Karpas-422 (cell line): Measurements from ENCODE around the gene LMAN1L. TPM values are rescaled to one million over a fixed set of nuclear protein-coding genes. Genes with fewer than 3 reads are reported as not detected.

Source experiments
- DNase-seq: peaks from one replicate; pipeline ENCODE4 v3.0.0-alpha.2; 2015
- H2AFZ ChIP-seq: fragments of 200-600 bp; sonication (generic); 2 replicates; pipeline ENCODE4 v1.6.1; 2014; ENCODE audit warnings: antibody characterized with exemption, low read length, mixed read lengths
- H3K27ac ChIP-seq: fragments of 200-600 bp; sonication (generic); 2 replicates; pipeline ENCODE4 v1.5.1; 2014; ENCODE audit warnings: mild to moderate bottlenecking, low read length, moderate library complexity
- H3K27me3 ChIP-seq: fragments of 200-600 bp; sonication (generic); 2 replicates; pipeline ENCODE4 v1.6.1; 2014; ENCODE audit warnings: low read length, mixed read lengths
- H3K36me3 ChIP-seq: fragments of 200-600 bp; sonication (generic); 2 replicates; pipeline ENCODE4 v1.6.1; 2014; ENCODE audit warnings: low read length, mixed read lengths; ENCODE audit not compliant: insufficient read depth
- H3K4me1 ChIP-seq: fragments of 200-600 bp; sonication (generic); 2 replicates; pipeline ENCODE4 v1.6.1; 2014; ENCODE audit warnings: mild to moderate bottlenecking, low read length, mixed read lengths
- H3K4me2 ChIP-seq: fragments of 200-600 bp; sonication (generic); 2 replicates; pipeline ENCODE4 v1.6.1; 2014; ENCODE audit warnings: low read length, low read depth, mild to moderate bottlenecking; ENCODE audit not compliant: poor library complexity, severe bottlenecking
- H3K4me3 ChIP-seq: fragments of 200-600 bp; sonication (generic); 2 replicates; pipeline ENCODE4 v1.5.1; 2014; ENCODE audit warnings: mild to moderate bottlenecking, antibody characterized with exemption, low read length, mixed read lengths
- H3K79me2 ChIP-seq: fragments of 200-600 bp; sonication (generic); 2 replicates; pipeline ENCODE4 v1.6.1; 2014; ENCODE audit warnings: mild to moderate bottlenecking, low read length, mixed read lengths
- H3K9ac ChIP-seq: fragments of 200-600 bp; sonication (generic); 2 replicates; pipeline ENCODE4 v1.6.0; 2014; ENCODE audit warnings: low read length
- H3K9me2 ChIP-seq: fragments of 200-600 bp; sonication (generic), shearing (Covaris generic); replicated peaks from 2 replicates; pipeline ENCODE4 v1.6.0; 2014; ENCODE audit warnings: mild to moderate bottlenecking, low read length, moderate library complexity; ENCODE audit not compliant: insufficient read depth
- H3K9me3 ChIP-seq: fragments of 300-700, 200-600 bp; sonication (generic); 2 replicates; pipeline ENCODE4 v1.6.1; 2014; ENCODE audit warnings: low read length, mixed read lengths
- H4K20me1 ChIP-seq: fragments of 200-600 bp; sonication (generic); 2 replicates; pipeline ENCODE4 v1.6.1; 2014; ENCODE audit warnings: mild to moderate bottlenecking, antibody characterized with exemption, low read length, low read depth; ENCODE audit not compliant: insufficient read depth
- total RNA-seq: library from RNA; depleted of rRNA; stranded (reverse); fragments of >200 nt; shearing (Covaris generic); gene quantifications from 2 replicates; pipeline ENCODE4 v1.2.3, GENCODE V29; 2014; ENCODE audit warnings: low replicate concordance

Gene LMAN1L
- total RNA-seq, 1 experiment from 2014 or later, result 3.3 TPM

- Histone ChIP-seq H4K20me1 (peaks cover 6% of the 10 kb centered on the region; the same call in 1 of the 2 replicates), H3K27ac (peak overlapping the region; percentile 74), H3K4me3 (no peak overlapping the region), H3K79me2 (no peaks in the 10 kb centered on the region), H3K9me3 (no peaks in the 10 kb centered on the region), H3K4me2 (no peak overlapping the region), H3K36me3 (no peaks in the 10 kb centered on the region), H3K9ac (no peak overlapping the region), H2AFZ (no peak overlapping the region), H3K4me1 (peaks cover 31% of the 10 kb centered on the region), H3K9me2 (no peaks in the 10 kb centered on the region), H3K27me3 (no peaks in the 10 kb centered on the region)
- DNase-seq, result no peak
Observed at GRCh38 chr15:74809956-74810355, 2.7 kb upstream of the LMAN1L start.

GRCh38 chr15:74815121-74815934 is 2.7 kb downstream of the LMAN1L start:
- no peaks in the 10 kb centered on the region for H3K9me3 ChIP-seq
- H3K9me2 ChIP-seq, result no peaks in the 10 kb centered on the region
- H3K4me1 ChIP-seq, result peaks cover 20% of the 10 kb centered on the region
- H3K27ac ChIP-seq, result peak overlapping the region; percentile 26; the same call in 1 of the 2 replicates
- DNase-seq, result no peak
- no peaks in the 10 kb centered on the region; the same call in 1 of the 2 replicates for H4K20me1 ChIP-seq
- no peak overlapping the region for H3K9ac ChIP-seq
- H2AFZ ChIP-seq, result no peak overlapping the region
- no peak overlapping the region for H3K4me2 ChIP-seq
- H3K27me3 ChIP-seq, result no peaks in the 10 kb centered on the region
- no peaks in the 10 kb centered on the region for H3K36me3 ChIP-seq
- H3K4me3 ChIP-seq, result no peak overlapping the region
- H3K79me2 ChIP-seq, result peaks cover 7% of the 10 kb centered on the region

- DNase-seq, result no peak
- H3K36me3 ChIP-seq, result no peaks in the 10 kb centered on the region
- H2AFZ ChIP-seq, result no peak overlapping the region
- no peak overlapping the region for H3K4me2 ChIP-seq
- H4K20me1 ChIP-seq, result no peaks in the 10 kb centered on the region; the same call in 1 of the 2 replicates
- H3K79me2 ChIP-seq, result peaks cover 14% of the 10 kb centered on the region
- H3K4me3 ChIP-seq, result no peak overlapping the region
- peaks cover 27% of the 10 kb centered on the region for H3K4me1 ChIP-seq
- H3K9me2 ChIP-seq, result no peaks in the 10 kb centered on the region
- no peaks in the 10 kb centered on the region for H3K27me3 ChIP-seq
- H3K27ac ChIP-seq, result no peak overlapping the region
- no peaks in the 10 kb centered on the region for H3K9me3 ChIP-seq
- no peak overlapping the region for H3K9ac ChIP-seq
Observed at GRCh38 chr15:74815961-74816360, 3.3 kb downstream of the LMAN1L start.

DNA sequence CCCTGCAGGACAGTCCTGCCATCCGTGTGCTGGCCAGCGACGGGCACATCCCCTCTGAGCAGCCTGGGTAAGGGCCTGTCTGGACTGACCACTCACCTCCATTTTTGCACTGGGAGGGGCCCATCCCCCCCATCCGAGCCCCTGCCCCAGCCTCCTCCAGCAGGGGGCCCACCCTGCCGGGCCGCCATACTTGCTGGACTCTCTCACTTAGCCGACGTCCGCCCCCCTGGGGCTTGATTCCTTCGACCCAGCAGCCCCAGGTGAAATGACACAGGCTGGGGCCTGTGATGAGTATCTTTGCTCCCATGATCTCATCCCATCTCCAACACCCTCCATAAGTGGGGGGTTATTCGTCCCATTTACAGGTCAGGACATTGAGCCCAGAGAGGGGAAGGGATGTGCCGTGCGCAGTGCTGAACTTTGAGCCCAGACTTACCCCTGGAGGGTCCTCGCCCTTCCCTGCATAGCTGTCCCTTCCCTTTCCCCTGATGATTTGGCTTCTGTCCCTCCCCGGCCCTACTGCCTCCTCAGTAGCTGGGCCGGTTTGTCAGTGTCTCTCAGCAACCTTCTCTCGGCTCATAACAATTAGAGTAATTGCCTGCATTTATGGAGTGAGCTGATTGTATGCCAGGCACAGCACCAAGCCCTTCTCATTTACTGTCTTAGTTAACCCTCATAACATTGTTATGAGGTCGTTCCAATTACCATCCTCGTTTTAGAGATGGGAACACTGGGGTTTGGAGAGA is 4.2 kb downstream of the LMAN1L start:
- Histone ChIP-seq H3K9me2 (no peaks in the 10 kb centered on the region), H3K36me3 (no peaks in the 10 kb centered on the region), H2AFZ (no peak overlapping the region), H3K9me3 (no peaks in the 10 kb centered on the region), H4K20me1 (no peaks in the 10 kb centered on the region; the same call in 1 of the 2 replicates), H3K27ac (0 out of 2 replicates have a peak overlapping the region, but pooled peaks have one; percentile 42), H3K79me2 (peaks cover 14% of the 10 kb centered on the region), H3K9ac (no peak overlapping the region), H3K4me3 (no peak overlapping the region), H3K4me1 (peaks cover 34% of the 10 kb centered on the region), H3K4me2 (no peak overlapping the region), H3K27me3 (no peaks in the 10 kb centered on the region)
- DNase-seq, result no peak

DNA sequence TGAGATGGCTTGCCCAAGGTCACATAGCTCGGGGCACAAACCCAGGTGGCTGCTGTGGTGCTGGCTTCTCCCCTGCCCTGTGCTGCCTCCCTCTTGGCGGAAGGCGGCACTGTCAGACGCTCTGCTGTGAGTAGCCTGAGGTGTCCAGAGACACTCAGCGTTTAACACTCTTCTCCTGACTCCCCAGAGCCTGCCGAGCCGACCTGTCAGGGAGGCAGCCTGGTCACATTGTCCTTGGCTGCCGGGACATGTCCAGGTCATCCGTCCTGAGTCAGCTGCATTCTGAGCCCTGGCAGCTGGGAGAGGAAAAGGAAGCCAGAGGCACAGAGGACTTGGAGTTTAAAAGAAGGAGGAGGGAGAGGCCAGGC is 4.7 kb downstream of the LMAN1L start:
- peaks cover 40% of the 10 kb centered on the region for H3K4me1 ChIP-seq
- H3K9ac ChIP-seq, result no peak overlapping the region
- no peak overlapping the region for H3K4me2 ChIP-seq
- no peaks in the 10 kb centered on the region for H3K27me3 ChIP-seq
- H2AFZ ChIP-seq, result no peak overlapping the region
- no peaks in the 10 kb centered on the region for H3K9me3 ChIP-seq
- 0 out of 2 replicates have a peak overlapping the region, but pooled peaks have one; percentile 42 for H3K27ac ChIP-seq
- no peak for DNase-seq
- no peaks in the 10 kb centered on the region for H3K9me2 ChIP-seq
- no peaks in the 10 kb centered on the region for H3K36me3 ChIP-seq
- peaks cover 14% of the 10 kb centered on the region for H3K79me2 ChIP-seq
- no peak overlapping the region for H3K4me3 ChIP-seq
- H4K20me1 ChIP-seq, result no peaks in the 10 kb centered on the region; the same call in 1 of the 2 replicates

GRCh38 chr15:74820056-74820455 is 7.4 kb downstream of the LMAN1L start:
- Histone ChIP-seq H3K4me2 (peak overlapping the region; percentile 96), H3K9ac (peak overlapping the region; percentile 97), H3K36me3 (no peaks in the 10 kb centered on the region), H3K27me3 (no peaks in the 10 kb centered on the region), H3K9me2 (no peaks in the 10 kb centered on the region), H3K27ac (peak overlapping the region; percentile 99), H3K4me1 (peaks cover 67% of the 10 kb centered on the region), H3K4me3 (peak overlapping the region; percentile 77), H3K79me2 (peaks cover 14% of the 10 kb centered on the region), H4K20me1 (no peaks in the 10 kb centered on the region; the same call in 1 of the 2 replicates), H2AFZ (no peak overlapping the region), H3K9me3 (no peaks in the 10 kb centered on the region)
- DNase-seq, result no peak

- Histone ChIP-seq H3K27ac (peak overlapping the region; percentile 99), H3K79me2 (peaks cover 14% of the 10 kb centered on the region), H2AFZ (no peak overlapping the region), H3K4me2 (peak overlapping the region; percentile 96), H3K36me3 (no peaks in the 10 kb centered on the region), H3K4me3 (peak overlapping the region; percentile 77), H3K27me3 (no peaks in the 10 kb centered on the region), H3K9me3 (no peaks in the 10 kb centered on the region), H3K9ac (peak overlapping the region; percentile 97), H3K4me1 (peaks cover 76% of the 10 kb centered on the region), H3K9me2 (no peaks in the 10 kb centered on the region), H4K20me1 (no peaks in the 10 kb centered on the region; the same call in 1 of the 2 replicates)
- DNase-seq, result peak; percentile 98
Observed at GRCh38 chr15:74821091-74821789, 8.6 kb downstream of the LMAN1L start.
